Naive thymus-derived CD8-positive, alpha-beta T cell (primary cell): ENCODE data around the gene CLRN1. TPM values are rescaled to one million over a fixed set of nuclear protein-coding genes. Genes with fewer than 3 reads are reported as not detected.

Experiments used
- ATAC-seq, 2 donors: fragments of 150-1000 bp; cut with Tn5 transposase in 1 of 2; sonication (Bioruptor Pico), chemical (Tn5 transposase) in 1 of 2; 1 replicate in 1 of 2; 2 replicates in 1 of 2; pipeline ENCODE4 v1.10.0; 2021; ENCODE audit warnings: mild to moderate bottlenecking in 2 of 2, moderate library complexity in 2 of 2
- POLR2A ChIA-PET: fragments of 350-600 bp; sonication (Branson Sonifier 250); formaldehyde crosslinking; loops from one replicate; lab custom pipeline; 2021; ENCODE audit warnings: antibody characterized with exemption; lab: Charles Lee
- DNase-seq, 10 donors: peaks; one replicate each; pipeline versions ENCODE4 v3.0.0 to v3.0.0-alpha.2; 2020 to 2022
- H3K27ac Mint-ChIP-seq, 10 donors: one replicate each; pipeline ENCODE4 v1.8.0; 2020 to 2022; ENCODE audit warnings: mild to moderate bottlenecking in 10 of 10, mixed read lengths in 10 of 10, moderate library complexity in 4 of 10, inconsistent platforms in 1 of 10
- H3K27me3 Mint-ChIP-seq, 5 donors: one replicate each; pipeline ENCODE4 v1.8.0; 2021 to 2022; ENCODE audit warnings: mixed read lengths in 5 of 5
- H3K36me3 Mint-ChIP-seq, 3 donors: one replicate each; pipeline ENCODE4 v1.8.0; 2020 to 2022; ENCODE audit warnings: mixed read lengths in 3 of 3, mild to moderate bottlenecking in 2 of 3, inconsistent platforms in 1 of 3
- H3K4me1 Mint-ChIP-seq, 4 donors: one replicate each; pipeline ENCODE4 v1.8.0; 2021 to 2022; ENCODE audit warnings: mixed read lengths in 4 of 4
- H3K4me3 Mint-ChIP-seq, 10 donors: one replicate each; pipeline ENCODE4 v1.8.0; 2020 to 2022; ENCODE audit warnings: mild to moderate bottlenecking in 10 of 10, mixed read lengths in 10 of 10, moderate library complexity in 6 of 10, inconsistent platforms in 1 of 10
- H3K9me3 Mint-ChIP-seq, 9 donors: one replicate each; pipeline ENCODE4 v1.8.0; 2020 to 2022; ENCODE audit warnings: mixed read lengths in 9 of 9, mild to moderate bottlenecking in 3 of 9, inconsistent platforms in 1 of 9, moderate library complexity in 1 of 9
- polyA plus RNA-seq, 3 donors: library from polyadenylated mRNA; unstranded; fragments of 300-500 nt; fragmentation: Illumina TruSeq; gene quantifications; one replicate each; pipeline ENCODE4 v1.2.3, GENCODE V29; 2021
- total RNA-seq, 8 experiments: library from RNA in 2 of 8; stranded (reverse) in 2 of 8; gene quantifications; one replicate each; pipeline ENCODE4 v1.2.3 and lab custom pipeline; 2021 to 2026

Gene CLRN1
- total and polyA plus RNA-seq, 5 experiments from 2014 or later = not detected

GRCh38 chr3:150905339-150905738, 67.2 kb downstream of the CLRN1 start, which contains the start of gene MINDY4B:
Gene MINDY4B (minus strand): TSS chr3:150905439. CDS start chr3:150905439, 0 bp downstream.
- Mint-ChIP-seq H3K36me3 (no peaks in the 10 kb centered on the region), H3K4me1 (no peaks in the 10 kb centered on the region), H3K4me3 (no peak within 1 kb of the TSS), H3K27ac (no peak within 1 kb of the TSS), H3K27me3 (peaks cover 3 to 25% (median 13%) of the 10 kb centered on the region in 5 donors), H3K9me3 (no peaks in the 10 kb centered on the region)
- DNase-seq (no peak), ATAC-seq (no peak)
- POLR2A ChIA-PET = no interaction called here

- Mint-ChIP-seq H3K36me3 (no peaks in the 10 kb centered on the region), H3K9me3 (no peaks in the 10 kb centered on the region), H3K27ac (no peak overlapping the region), H3K4me3 (no peak overlapping the region), H3K27me3 (peaks cover 3 to 19% (median 11%) of the 10 kb centered on the region in 5 donors), H3K4me1 (no peaks in the 10 kb centered on the region)
- POLR2A ChIA-PET = no interaction called here
- ATAC-seq (no peak), DNase-seq (no peak)
Measured at GRCh38 chr3:150902988-150903387, 69.5 kb downstream of the CLRN1 start.

- Mint-ChIP-seq H3K27me3 (peaks cover 1 to 11% (median 7%) of the 10 kb centered on the region in 5 donors), H3K9me3 (no peaks in the 10 kb centered on the region), H3K4me1 (no peaks in the 10 kb centered on the region), H3K27ac (no peak overlapping the region), H3K4me3 (no peak overlapping the region), H3K36me3 (no peaks in the 10 kb centered on the region)
- no peak for ATAC-seq
- POLR2A ChIA-PET = no interaction called here
- no peak for DNase-seq
Measured at GRCh38 chr3:150901793-150902192, 70.7 kb downstream of the CLRN1 start.

- H3K9me3 Mint-ChIP-seq = no peaks in the 10 kb centered on the region
- peaks cover 0 to 6% (median 2%) of the 10 kb centered on the region in 5 donors for H3K27me3 Mint-ChIP-seq
- DNase-seq = no peak
- H3K4me1 Mint-ChIP-seq = no peaks in the 10 kb centered on the region
- H3K27ac Mint-ChIP-seq = no peak overlapping the region
- H3K36me3 Mint-ChIP-seq = no peaks in the 10 kb centered on the region
- POLR2A ChIA-PET = no interaction called here
- ATAC-seq = no peak
- no peak overlapping the region for H3K4me3 Mint-ChIP-seq
Measured at GRCh38 chr3:150899141-150899540, 73.4 kb downstream of the CLRN1 start.

- ATAC-seq (no peak), DNase-seq (no peak)
- Mint-ChIP-seq H3K4me1 (no peaks in the 10 kb centered on the region), H3K27ac (no peak overlapping the region), H3K9me3 (no peaks in the 10 kb centered on the region), H3K27me3 (peaks cover 0 to 6% (median 2%) of the 10 kb centered on the region in 5 donors), H3K4me3 (no peak overlapping the region), H3K36me3 (no peaks in the 10 kb centered on the region)
- POLR2A ChIA-PET = no interaction called here
Measured at GRCh38 chr3:150898046-150898754, 74.3 kb downstream of the CLRN1 start.

GRCh38 chr3:150897592-150897991, 74.9 kb downstream of the CLRN1 start:
- Mint-ChIP-seq H3K27ac (no peak overlapping the region), H3K4me1 (no peaks in the 10 kb centered on the region), H3K27me3 (peaks cover 0 to 6% (median 1%) of the 10 kb centered on the region in 5 donors), H3K9me3 (no peaks in the 10 kb centered on the region), H3K4me3 (no peak overlapping the region), H3K36me3 (no peaks in the 10 kb centered on the region)
- ATAC-seq (no peak), DNase-seq (no peak)
- POLR2A ChIA-PET = no interaction called here

GRCh38 chr3:150890831-150891230, 81.7 kb downstream of the CLRN1 start:
- no peak overlapping the region for H3K27ac Mint-ChIP-seq
- ATAC-seq (no peak), DNase-seq (no peak)
- POLR2A ChIA-PET = no interaction called here
- peaks cover 0 to 9% (median 0%) of the 10 kb centered on the region in 9 donors for H3K9me3 Mint-ChIP-seq
- peaks cover 0 to 9% (median 8%) of the 10 kb centered on the region in 5 donors for H3K27me3 Mint-ChIP-seq
- no peaks in the 10 kb centered on the region for H3K4me1 Mint-ChIP-seq
- peaks cover 0 to 4% (median 0%) of the 10 kb centered on the region in 3 donors for H3K36me3 Mint-ChIP-seq
- H3K4me3 Mint-ChIP-seq = no peak overlapping the region

GRCh38 chr3:150890295-150890694, 82.2 kb downstream of the CLRN1 start:
- ATAC-seq = no peak

GRCh38 chr3:150889106-150889505, 83.4 kb downstream of the CLRN1 start:
- POLR2A ChIA-PET = no interaction called here
- Mint-ChIP-seq H3K4me3 (no peak overlapping the region), H3K9me3 (peaks cover 0 to 9% (median 0%) of the 10 kb centered on the region in 9 donors), H3K27ac (no peak overlapping the region), H3K27me3 (peaks cover 6 to 16% (median 9%) of the 10 kb centered on the region in 5 donors), H3K4me1 (no peaks in the 10 kb centered on the region), H3K36me3 (peaks cover 0 to 4% (median 0%) of the 10 kb centered on the region in 3 donors)
- ATAC-seq (no peak), DNase-seq (no peak)

More at GRCh38 chr3:150890295-150890694, 82.2 kb downstream of the CLRN1 start:
- no peak overlapping the region for H3K4me3 Mint-ChIP-seq
- H3K9me3 Mint-ChIP-seq = peaks cover 0 to 9% (median 0%) of the 10 kb centered on the region in 9 donors
- no peaks in the 10 kb centered on the region for H3K4me1 Mint-ChIP-seq
- DNase-seq = no peak
- peaks cover 0 to 4% (median 0%) of the 10 kb centered on the region in 3 donors for H3K36me3 Mint-ChIP-seq
- peaks cover 4 to 13% (median 8%) of the 10 kb centered on the region in 5 donors for H3K27me3 Mint-ChIP-seq
- POLR2A ChIA-PET = no interaction called here
- H3K27ac Mint-ChIP-seq = no peak overlapping the region

- ATAC-seq (no peak), DNase-seq (no peak)
- Mint-ChIP-seq H3K4me3 (no peak overlapping the region), H3K27ac (no peak overlapping the region), H3K36me3 (peaks cover 0 to 4% (median 0%) of the 10 kb centered on the region in 3 donors), H3K27me3 (peaks cover 6 to 16% (median 10%) of the 10 kb centered on the region in 5 donors), H3K9me3 (peaks cover 0 to 9% (median 0%) of the 10 kb centered on the region in 9 donors), H3K4me1 (no peaks in the 10 kb centered on the region)
- POLR2A ChIA-PET = no interaction called here
Measured at GRCh38 chr3:150887031-150887430, 85.5 kb downstream of the CLRN1 start.

GRCh38 chr3:150885535-150885934, 87.0 kb downstream of the CLRN1 start:
- POLR2A ChIA-PET = no interaction called here
- Mint-ChIP-seq H3K27ac (no peak overlapping the region), H3K36me3 (peaks cover 0 to 4% (median 0%) of the 10 kb centered on the region in 3 donors), H3K27me3 (peaks cover 6 to 16% (median 10%) of the 10 kb centered on the region in 5 donors), H3K9me3 (peaks cover 0 to 9% (median 0%) of the 10 kb centered on the region in 9 donors), H3K4me1 (no peaks in the 10 kb centered on the region), H3K4me3 (no peak overlapping the region)
- DNase-seq (no peak), ATAC-seq (no peak)

- Mint-ChIP-seq H3K36me3 (no peaks in the 10 kb centered on the region), H3K4me1 (no peaks in the 10 kb centered on the region), H3K27me3 (peaks cover 0 to 4% (median 2%) of the 10 kb centered on the region in 5 donors), H3K27ac (no peak overlapping the region), H3K4me3 (no peak overlapping the region), H3K9me3 (no peaks in the 10 kb centered on the region)
- ATAC-seq (no peak), DNase-seq (no peak)
- POLR2A ChIA-PET = no interaction called here
Measured at GRCh38 chr3:150878996-150879575, 93.4 kb downstream of the CLRN1 start.

GRCh38 chr3:150878290-150878689, 94.2 kb downstream of the CLRN1 start:
- ATAC-seq = no peak
- Mint-ChIP-seq H3K4me1 (no peaks in the 10 kb centered on the region), H3K4me3 (no peak overlapping the region), H3K36me3 (no peaks in the 10 kb centered on the region), H3K27ac (no peak overlapping the region), H3K9me3 (no peaks in the 10 kb centered on the region), H3K27me3 (peaks cover 0 to 2% (median 0%) of the 10 kb centered on the region in 5 donors)
- DNase-seq = no peak
- POLR2A ChIA-PET = no interaction called here
